NCI-H2081 (cell line): ENCODE results near the gene COA4.

Experiments used
- DNase-seq, 2 experiments: peaks; one replicate each; lab custom pipeline; 2025; lab: John Stamatoyannopoulos, UW

The COA4 gene

GRCh38 chr11:73866095-73866579 is 10.5 kb downstream of the COA4 start:
- DNase-seq: no peak

GRCh38 chr11:73862986-73863385 is 13.7 kb downstream of the COA4 start:
- DNase-seq: no peak

- DNase-seq: no peak
Observed at GRCh38 chr11:73860202-73860601, 16.4 kb downstream of the COA4 start.

GRCh38 chr11:73859671-73860070 is 17.0 kb downstream of the COA4 start:
- DNase-seq: no peak

- no peak for DNase-seq
Observed at GRCh38 chr11:73856031-73856567, 20.5 kb downstream of the COA4 start.

- no peak for DNase-seq
Observed at GRCh38 chr11:73854680-73855079, 22.0 kb downstream of the COA4 start.

- no peak for DNase-seq
Observed at GRCh38 chr11:73852049-73852448, 24.6 kb downstream of the COA4 start.

GRCh38 chr11:73851046-73851764 is 25.4 kb downstream of the COA4 start:
- no peak for DNase-seq

GRCh38 chr11:73839123-73839457 is 37.6 kb downstream of the COA4 start:
- no peak for DNase-seq

- no peak for DNase-seq
Observed at GRCh38 chr11:73838443-73839122, 38.1 kb downstream of the COA4 start.

GRCh38 chr11:73833067-73833466 is 43.6 kb downstream of the COA4 start:
- DNase-seq: no peak

- no peak for DNase-seq
Observed at GRCh38 chr11:73830261-73830660, 46.4 kb downstream of the COA4 start.
